ENCODE measurements around the gene ST7. TPM values are rescaled to one million over a fixed set of nuclear protein-coding genes. Genes with fewer than 3 reads are reported as not detected.
A peak's percentile ranks its signal among the peaks of the same experiment; 100 is the strongest.

The ST7 gene
- total RNA-seq, 1 experiment from 2014 or later, result 12.4 TPM

- TF ChIP-seq NR2C2 (CRISPR knock-in tag; IDR thresholded peaks at IDR 0.05), result no peak
- TF ChIP-seq ZNF416 (CRISPR knock-in tag; IDR thresholded peaks at IDR 0.05), result no peak
- TF ChIP-seq PREB (CRISPR knock-in tag; IDR thresholded peaks at IDR 0.05; ENCODE audit: borderline replicate concordance), result no peak
- no peak for TF ChIP-seq MAX (CRISPR knock-in tag; IDR thresholded peaks at IDR 0.05)
Observed at GRCh38 chr7:117036053-117036669, 82.9 kb downstream of the ST7 start (continued).

GRCh38 chr7:117036836-117037235 lies 83.5 kb downstream of the ST7 start:
- Mint-ChIP-seq H3K27ac (no peak overlapping the region), H3K27me3 (ENCODE audit: low read depth) (no peaks in the 10 kb centered on the region), H3K9me3 (peaks cover 3% of the 10 kb centered on the region), H3K36me3 (peaks cover 3% of the 10 kb centered on the region; the same call in 1 of the 2 replicates), H3K4me1 (peaks cover 16% of the 10 kb centered on the region), H3K4me3 (no peak overlapping the region)
- TF ChIP-seq GTF2I (CRISPR knock-in tag; conservative IDR thresholded peaks at IDR 0.05) (no peak), ATF1 (CRISPR knock-in tag; IDR thresholded peaks at IDR 0.05) (no peak)
- TF ChIP-seq, protein P1, sequence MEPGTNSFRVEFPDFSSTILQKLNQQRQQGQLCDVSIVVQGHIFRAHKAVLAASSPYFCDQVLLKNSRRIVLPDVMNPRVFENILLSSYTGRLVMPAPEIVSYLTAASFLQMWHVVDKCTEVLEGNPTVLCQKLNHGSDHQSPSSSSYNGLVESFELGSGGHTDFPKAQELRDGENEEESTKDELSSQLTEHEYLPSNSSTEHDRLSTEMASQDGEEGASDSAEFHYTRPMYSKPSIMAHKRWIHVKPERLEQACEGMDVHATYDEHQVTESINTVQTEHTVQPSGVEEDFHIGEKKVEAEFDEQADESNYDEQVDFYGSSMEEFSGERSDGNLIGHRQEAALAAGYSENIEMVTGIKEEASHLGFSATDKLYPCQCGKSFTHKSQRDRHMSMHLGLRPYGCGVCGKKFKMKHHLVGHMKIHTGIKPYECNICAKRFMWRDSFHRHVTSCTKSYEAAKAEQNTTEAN (CRISPR knock-in tag; IDR thresholded peaks at IDR 0.05), result no peak
- no peak for DNase-seq (ENCODE audit: low spot score)
- peak; percentile 51; the same call in 1 of the 2 replicates for ATAC-seq
- POLR2A ChIA-PET, result no interaction called here
- CTCF ChIA-PET, result interaction anchor here (0.7 kb wide), 1 partner anchor 72 kb away, joined by 3 read pairs; no protein-coding TSS in a partner anchor

GRCh38 chr7:117038408-117038807 lies 85.1 kb downstream of the ST7 start:
- Mint-ChIP-seq H3K27ac (no peak overlapping the region), H3K9me3 (peaks cover 6% of the 10 kb centered on the region), H3K4me1 (peaks cover 16% of the 10 kb centered on the region), H3K4me3 (no peak overlapping the region), H3K36me3 (peaks cover 3% of the 10 kb centered on the region; the same call in 1 of the 2 replicates), H3K27me3 (ENCODE audit: low read depth) (no peaks in the 10 kb centered on the region)
- ATAC-seq (no peak), DNase-seq (ENCODE audit: low spot score) (no peak)
- ChIA-PET CTCF (no interaction called here), POLR2A (no interaction called here)
- no peak for TF ChIP-seq NR1H2 (CRISPR knock-in tag; IDR thresholded peaks at IDR 0.05)
- TF ChIP-seq ZNF317 (CRISPR knock-in tag; IDR thresholded peaks at IDR 0.05; ENCODE audit: borderline replicate concordance, low read depth), result no peak
- no peak for TF ChIP-seq ZMAT4 (CRISPR knock-in tag; IDR thresholded peaks at IDR 0.05)

GRCh38 chr7:117041007-117041406 lies 87.7 kb downstream of the ST7 start:
- no peak overlapping the region for H3K4me3 Mint-ChIP-seq
- H3K4me1 Mint-ChIP-seq, result peaks cover 8% of the 10 kb centered on the region
- no peak for DNase-seq (ENCODE audit: low spot score)
- no peaks in the 10 kb centered on the region for H3K27me3 Mint-ChIP-seq (ENCODE audit: low read depth)
- TF ChIP-seq, protein P2, sequence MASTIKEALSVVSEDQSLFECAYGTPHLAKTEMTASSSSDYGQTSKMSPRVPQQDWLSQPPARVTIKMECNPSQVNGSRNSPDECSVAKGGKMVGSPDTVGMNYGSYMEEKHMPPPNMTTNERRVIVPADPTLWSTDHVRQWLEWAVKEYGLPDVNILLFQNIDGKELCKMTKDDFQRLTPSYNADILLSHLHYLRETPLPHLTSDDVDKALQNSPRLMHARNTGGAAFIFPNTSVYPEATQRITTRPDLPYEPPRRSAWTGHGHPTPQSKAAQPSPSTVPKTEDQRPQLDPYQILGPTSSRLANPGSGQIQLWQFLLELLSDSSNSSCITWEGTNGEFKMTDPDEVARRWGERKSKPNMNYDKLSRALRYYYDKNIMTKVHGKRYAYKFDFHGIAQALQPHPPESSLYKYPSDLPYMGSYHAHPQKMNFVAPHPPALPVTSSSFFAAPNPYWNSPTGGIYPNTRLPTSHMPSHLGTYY (CRISPR knock-in tag; IDR thresholded peaks at IDR 0.05), result no peak
- ATAC-seq, result no peak
- no peak overlapping the region for H3K27ac Mint-ChIP-seq
- peaks cover 6% of the 10 kb centered on the region for H3K9me3 Mint-ChIP-seq
- ChIA-PET CTCF (no interaction called here), POLR2A (no interaction called here)
- H3K36me3 Mint-ChIP-seq, result peaks cover 3% of the 10 kb centered on the region; the same call in 1 of the 2 replicates

GRCh38 chr7:117041822-117042221 lies 88.5 kb downstream of the ST7 start:
- Mint-ChIP-seq H3K4me1 (peaks cover 5% of the 10 kb centered on the region; the same call in 1 of the 2 replicates), H3K36me3 (peaks cover 3% of the 10 kb centered on the region; the same call in 1 of the 2 replicates), H3K27me3 (ENCODE audit: low read depth) (no peaks in the 10 kb centered on the region), H3K27ac (no peak overlapping the region), H3K9me3 (peaks cover 6% of the 10 kb centered on the region), H3K4me3 (no peak overlapping the region)
- no peak for DNase-seq (ENCODE audit: low spot score)
- TF ChIP-seq RORB (CRISPR knock-in tag; IDR thresholded peaks at IDR 0.05), result no peak
- TF ChIP-seq ZNF138 (CRISPR knock-in tag; conservative IDR thresholded peaks at IDR 0.05), result no peak
- TF ChIP-seq GRHL2 (CRISPR knock-in tag; IDR thresholded peaks at IDR 0.05; ENCODE audit: insufficient replicate concordance, severe bottlenecking), result no peak
- ATAC-seq, result no peak
- ChIA-PET CTCF (no interaction called here), POLR2A (no interaction called here)

Measured in WTC11 (cell line).